Bronchial epithelial cell (primary cell): ENCODE data around the gene GLUD1. TPM values are rescaled to one million over a fixed set of nuclear protein-coding genes. Genes with fewer than 3 reads are reported as not detected.
A peak's percentile ranks its signal among the peaks of the same experiment; 100 is the strongest.
"Not testable (repeated sequence)": the region's sequence is repeated elsewhere in the genome, so short reads cannot be mapped to it uniquely, and the experiment has no call there.

Source experiments
- DNase-seq: peaks from one replicate; pipeline ENCODE4 v3.0.0-alpha.2; 2010; ENCODE audit warnings: low read depth
- FAIRE-seq: peaks from 2 replicates; lab custom pipeline; 2011; peaks lifted over from hg19 to GRCh38; lab: Jason Lieb, UNC
- H3K27me3 ChIP-seq: 2 replicates; pipeline ENCODE4 v1.5.1; 2011; ENCODE audit warnings: low read length; ENCODE audit not compliant: control insufficient read depth, insufficient read depth
- H3K36me3 ChIP-seq: 2 replicates; pipeline ENCODE4 v1.5.1; 2011; ENCODE audit warnings: low read length; ENCODE audit not compliant: control insufficient read depth, insufficient read depth
- H3K4me3 ChIP-seq: 2 replicates; pipeline ENCODE4 v1.5.1; 2011; ENCODE audit warnings: mild to moderate bottlenecking, low read depth, low read length, control low read depth
- total RNA-seq: library from RNA; depleted of rRNA; stranded (reverse); fragments of >200 nt; gene quantifications from 2 replicates; pipeline ENCODE4 v1.2.1, GENCODE V29; 2014
- TF ChIP-seq, protein P1 (sequence below): IDR thresholded peaks from 2 replicates; pipeline ENCODE4 v1.5.1; 2011; ENCODE audit warnings: mild to moderate bottlenecking, moderate library complexity, low read length, control low read depth, inconsistent platforms; ENCODE audit not compliant: insufficient read depth, severe bottlenecking

The GLUD1 gene
- total RNA-seq, 1 donor from 2014 or later: 225 TPM

DNA sequence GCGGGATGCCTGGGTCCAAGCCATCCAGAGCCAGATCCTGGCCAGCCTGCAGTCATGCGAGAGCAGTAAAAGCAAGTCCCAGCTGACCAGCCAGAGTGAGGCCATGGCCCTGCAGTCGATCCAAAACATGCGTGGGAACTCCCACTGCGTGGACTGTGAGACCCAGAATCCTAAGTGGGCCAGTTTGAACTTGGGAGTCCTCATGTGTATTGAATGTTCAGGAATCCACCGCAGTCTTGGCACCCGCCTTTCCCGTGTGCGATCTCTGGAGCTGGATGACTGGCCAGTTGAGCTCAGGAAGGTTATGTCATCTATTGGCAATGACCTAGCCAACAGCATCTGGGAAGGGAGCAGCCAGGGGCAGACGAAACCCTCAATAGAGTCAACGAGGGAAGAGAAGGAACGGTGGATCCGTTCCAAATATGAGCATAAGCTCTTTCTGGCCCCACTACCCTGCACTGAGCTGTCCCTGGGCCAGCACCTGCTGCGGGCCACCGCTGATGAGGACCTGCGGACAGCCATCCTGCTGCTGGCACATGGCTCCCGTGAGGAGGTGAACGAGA, 85.4 kb downstream of the GLUD1 start:
- FAIRE-seq, H3K4me3 ChIP-seq, H3K27me3 ChIP-seq, DNase-seq, H3K36me3 ChIP-seq: not testable (repeated sequence)

DNA sequence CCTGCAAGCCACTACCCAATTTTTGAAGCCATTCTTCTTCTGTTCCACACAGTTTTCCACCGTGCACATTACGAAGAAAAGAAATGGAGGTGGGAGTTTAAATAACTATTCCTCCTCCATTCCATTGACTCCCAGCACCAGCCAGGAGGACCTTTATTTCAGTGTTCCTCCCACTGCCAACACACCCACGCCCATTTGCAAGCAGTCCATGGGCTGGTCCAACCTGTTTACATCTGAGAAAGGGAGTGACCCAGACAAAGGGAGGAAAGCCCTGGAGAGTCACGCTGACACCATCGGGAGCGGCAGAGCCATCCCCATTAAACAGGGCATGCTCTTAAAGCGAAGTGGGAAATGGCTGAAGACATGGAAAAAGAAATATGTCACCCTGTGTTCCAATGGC, 86.3 kb downstream of the GLUD1 start:
- H3K27me3 ChIP-seq, FAIRE-seq, H3K36me3 ChIP-seq, H3K4me3 ChIP-seq: not testable (repeated sequence)
- DNase-seq: peak; percentile 54

DNA sequence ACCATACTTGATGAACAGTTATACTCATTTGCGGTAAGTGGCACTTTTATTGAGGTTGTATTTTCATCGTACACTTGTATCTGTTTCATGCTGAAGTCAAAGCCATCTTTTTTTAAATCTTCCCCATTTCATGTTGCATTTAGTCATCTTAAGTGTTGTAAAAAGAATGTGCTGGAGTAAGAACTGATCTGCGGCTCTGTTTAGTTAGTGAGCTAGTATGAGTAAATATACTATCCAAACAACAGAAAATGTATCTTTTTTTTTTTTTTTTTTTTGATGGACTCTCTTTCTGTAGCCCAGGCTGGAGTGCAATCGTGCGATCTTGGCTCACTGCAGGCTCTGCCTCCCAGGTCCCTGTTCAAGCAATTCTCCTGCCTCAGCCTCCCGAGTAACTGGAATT, 87.0 kb downstream of the GLUD1 start:
- not testable (repeated sequence) for H3K4me3 ChIP-seq, H3K27me3 ChIP-seq, H3K36me3 ChIP-seq, FAIRE-seq
- DNase-seq: peak; percentile 13

GRCh38 chr10:87007124-87007523, 87.5 kb downstream of the GLUD1 start:
- peak; percentile 11 for DNase-seq
- H3K4me3 ChIP-seq, H3K27me3 ChIP-seq, FAIRE-seq, H3K36me3 ChIP-seq: not testable (repeated sequence)

DNA sequence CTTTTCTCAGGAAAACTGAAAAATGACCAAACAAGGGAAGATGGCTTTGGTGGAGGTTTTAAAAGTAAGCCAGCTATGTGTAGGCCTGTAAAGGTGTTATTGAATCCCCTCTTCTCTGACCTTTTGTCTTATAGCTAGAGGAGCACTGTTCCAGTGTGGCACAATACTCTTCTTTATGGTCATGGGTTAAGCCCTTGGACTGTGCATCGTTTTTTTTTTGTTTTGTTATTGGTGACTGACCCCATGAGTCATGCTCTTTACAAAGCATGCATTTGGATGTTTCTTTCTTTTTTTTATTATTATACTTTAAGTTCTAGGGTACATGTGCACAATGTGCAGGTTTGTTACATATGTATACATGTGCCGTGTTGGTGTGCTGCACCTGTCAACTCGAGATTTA, 94.2 kb downstream of the GLUD1 start:
- H3K4me3 ChIP-seq: no peak overlapping the region
- FAIRE-seq (no peak), DNase-seq (no peak)
- H3K27me3 ChIP-seq: no peaks in the 10 kb centered on the region
- TF ChIP-seq, protein P1, sequence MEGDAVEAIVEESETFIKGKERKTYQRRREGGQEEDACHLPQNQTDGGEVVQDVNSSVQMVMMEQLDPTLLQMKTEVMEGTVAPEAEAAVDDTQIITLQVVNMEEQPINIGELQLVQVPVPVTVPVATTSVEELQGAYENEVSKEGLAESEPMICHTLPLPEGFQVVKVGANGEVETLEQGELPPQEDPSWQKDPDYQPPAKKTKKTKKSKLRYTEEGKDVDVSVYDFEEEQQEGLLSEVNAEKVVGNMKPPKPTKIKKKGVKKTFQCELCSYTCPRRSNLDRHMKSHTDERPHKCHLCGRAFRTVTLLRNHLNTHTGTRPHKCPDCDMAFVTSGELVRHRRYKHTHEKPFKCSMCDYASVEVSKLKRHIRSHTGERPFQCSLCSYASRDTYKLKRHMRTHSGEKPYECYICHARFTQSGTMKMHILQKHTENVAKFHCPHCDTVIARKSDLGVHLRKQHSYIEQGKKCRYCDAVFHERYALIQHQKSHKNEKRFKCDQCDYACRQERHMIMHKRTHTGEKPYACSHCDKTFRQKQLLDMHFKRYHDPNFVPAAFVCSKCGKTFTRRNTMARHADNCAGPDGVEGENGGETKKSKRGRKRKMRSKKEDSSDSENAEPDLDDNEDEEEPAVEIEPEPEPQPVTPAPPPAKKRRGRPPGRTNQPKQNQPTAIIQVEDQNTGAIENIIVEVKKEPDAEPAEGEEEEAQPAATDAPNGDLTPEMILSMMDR: no peak
- H3K36me3 ChIP-seq: no peaks in the 10 kb centered on the region

Other genes with a start within 250 kb of the GLUD1 start
- gene MMRN2, start 137.2 kb downstream of the GLUD1 start, total RNA-seq: 3.9 and 6.1 TPM in 2 replicates
- 22.3 and 25.5 TPM in 2 replicates for gene SNCG, start 136.2 kb downstream of the GLUD1 start, total RNA-seq
- 25.3 and 53.6 TPM in 2 replicates for gene ADIRF, start 126.4 kb downstream of the GLUD1 start, total RNA-seq
- 4.7 and 30.6 TPM in 2 replicates for gene FAM25A, start 74.5 kb downstream of the GLUD1 start, total RNA-seq
- gene SHLD2, start 363 bp upstream of the GLUD1 start, total RNA-seq: 19.2 and 28.7 TPM in 2 replicates
- gene NUTM2A, start 130.6 kb upstream of the GLUD1 start, total RNA-seq: 0.26 and 1.2 TPM in 2 replicates